Measurements from ENCODE around the gene AMPH.

The AMPH gene

DNA sequence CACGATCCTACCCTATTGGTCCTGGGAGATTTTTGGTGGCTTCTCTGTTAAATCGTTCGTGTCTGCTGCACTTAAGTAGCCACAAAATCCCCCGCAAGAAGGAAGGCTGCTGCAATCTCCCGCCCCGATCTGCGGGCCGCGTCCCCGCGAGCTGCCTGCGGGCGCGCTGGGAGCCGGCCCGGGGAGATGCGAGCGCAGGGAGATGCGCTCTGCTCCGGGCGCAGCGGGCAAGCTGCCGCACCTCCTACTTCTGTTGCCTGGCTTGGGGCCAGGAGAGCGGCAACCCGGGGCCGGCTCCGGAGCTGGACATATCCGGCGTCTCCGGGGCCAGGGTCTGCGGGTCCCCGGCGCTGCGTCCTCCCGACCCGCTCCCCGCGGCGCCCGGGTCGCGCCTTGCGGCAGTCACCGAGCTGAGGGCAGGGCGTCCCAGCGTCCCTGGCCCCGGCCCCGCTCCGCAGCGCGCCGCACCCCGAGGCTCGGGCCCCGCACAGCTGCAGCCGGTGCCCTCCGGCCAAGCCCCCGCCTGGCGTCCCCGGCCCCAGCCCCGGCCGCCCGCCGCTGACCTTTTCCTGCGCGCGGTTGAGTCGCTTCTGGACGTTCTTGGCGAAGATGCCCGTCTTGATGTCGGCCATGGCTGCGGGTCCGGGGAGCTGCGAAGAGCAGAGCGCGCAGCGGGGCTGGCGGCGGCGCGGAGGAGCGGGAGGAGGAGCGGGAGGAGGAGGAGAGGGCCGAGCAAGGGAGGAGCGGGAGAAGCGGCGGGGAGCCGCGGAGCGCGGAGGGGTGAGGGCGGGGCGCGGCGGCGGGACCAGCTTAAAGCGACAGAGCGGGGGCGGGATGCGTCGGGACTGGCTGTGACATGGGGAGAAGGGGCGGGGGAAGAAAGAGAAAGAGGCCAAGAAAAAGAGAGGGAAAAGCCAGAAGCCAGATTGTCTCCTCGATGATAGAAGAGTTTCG lies at the start of gene AMPH:
Gene AMPH, minus strand, starts transcription at position 654 of the 954 bp plus-strand sequence. Its CDS starts 22 bp downstream, at position 632.
- DNase-seq, result peak; percentile 18 to 26

DNA sequence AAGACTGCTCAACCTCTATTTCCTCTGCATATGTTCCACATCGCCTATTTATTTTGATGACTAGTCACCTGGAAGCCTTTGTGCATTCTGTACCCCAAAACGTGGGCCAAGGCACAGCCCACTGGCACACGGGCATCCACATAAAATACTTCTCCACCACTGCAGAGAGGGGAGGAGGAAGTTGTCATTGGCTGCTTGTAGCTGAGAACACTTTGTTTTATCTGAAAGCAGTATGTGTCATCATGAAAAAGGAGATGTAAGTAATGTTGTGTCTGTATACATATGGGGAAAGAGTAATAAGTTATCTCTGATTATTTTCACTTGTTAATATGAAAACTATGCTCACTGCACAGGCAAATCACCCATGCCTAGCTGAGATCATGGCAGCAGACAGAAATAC lies 48.2 kb upstream of the AMPH start:
- no peak for DNase-seq

DNA sequence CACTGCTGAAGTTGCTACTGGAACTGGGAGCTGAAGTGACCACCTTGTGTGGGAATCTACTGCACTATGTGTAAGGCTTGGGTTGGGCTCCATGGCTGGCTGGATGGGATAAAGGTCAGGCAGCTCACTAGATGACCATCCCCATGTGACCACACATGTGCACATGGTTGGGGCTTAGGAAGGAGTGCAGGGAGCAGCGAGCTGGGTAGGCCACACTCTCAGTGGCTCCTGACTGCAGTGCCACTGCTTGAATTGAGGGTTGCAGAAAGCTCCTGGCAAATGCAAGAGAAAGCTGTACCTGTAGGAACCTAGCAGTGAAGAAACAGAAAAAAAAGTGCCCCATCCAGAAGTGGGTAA lies 47.5 kb upstream of the AMPH start:
- DNase-seq, result no peak

DNA sequence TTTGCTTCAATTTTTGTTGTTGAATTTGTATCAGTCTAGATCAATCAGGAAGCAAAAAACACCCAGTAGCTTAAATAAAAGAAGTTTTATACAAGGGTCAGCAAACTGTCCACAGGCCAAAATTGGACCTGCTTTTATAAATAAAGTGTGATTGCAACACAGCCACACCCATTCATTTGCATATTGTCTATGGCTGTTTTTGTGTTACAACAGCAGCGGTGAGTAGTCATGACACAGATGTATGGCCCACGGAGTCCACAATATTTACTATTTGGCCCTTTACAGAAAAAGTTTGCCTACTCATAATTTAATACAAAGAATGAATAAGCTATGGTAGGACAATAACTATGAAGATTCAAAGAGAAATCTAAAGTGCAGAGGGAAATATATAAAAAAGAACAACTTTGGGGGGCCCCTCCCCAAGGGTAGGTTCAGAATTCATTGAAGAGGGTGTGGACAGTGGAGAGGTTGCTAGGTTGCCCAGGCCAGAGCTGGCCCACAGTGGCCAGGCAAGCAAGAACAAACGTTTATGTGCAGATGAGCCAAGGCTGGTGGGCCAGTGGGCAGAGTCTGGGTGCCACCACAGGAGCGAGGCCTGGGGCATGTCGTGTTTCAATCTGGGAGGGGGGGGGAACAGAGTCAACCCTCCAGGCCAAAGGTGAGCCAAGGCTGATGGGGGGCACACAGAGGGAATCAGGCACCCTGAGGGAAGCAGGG lies 47.0 kb upstream of the AMPH start:
- no peak for DNase-seq

DNA sequence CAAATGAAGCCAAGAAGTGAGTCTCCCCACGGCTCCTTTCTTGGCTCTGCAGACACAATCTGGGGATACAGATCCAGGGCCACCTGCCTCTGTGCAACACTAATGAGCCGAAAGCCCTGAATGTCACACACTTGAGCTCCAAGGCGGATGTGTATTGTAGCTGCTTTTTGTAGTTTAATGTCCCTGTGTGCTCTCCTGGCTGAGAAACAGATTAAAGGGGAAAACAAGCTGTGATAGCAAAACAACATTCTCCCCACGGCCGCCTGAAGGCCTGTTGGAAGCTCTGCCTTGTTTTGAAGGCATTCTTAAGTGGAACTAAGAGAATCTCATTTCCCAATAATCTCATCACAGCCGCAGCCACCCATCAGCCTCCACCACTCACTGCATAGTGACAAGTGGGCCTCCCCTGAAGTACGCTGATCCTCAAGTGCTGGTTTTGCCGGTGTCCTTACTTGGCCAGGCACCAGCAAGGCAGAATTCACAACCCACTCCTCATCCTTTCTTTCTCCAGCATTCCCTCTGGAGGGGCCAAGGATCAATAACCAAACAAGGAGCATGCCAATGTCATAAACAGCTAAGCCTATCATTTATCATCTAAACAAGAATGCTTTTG lies 44.4 kb upstream of the AMPH start:
- DNase-seq, result no peak

DNA sequence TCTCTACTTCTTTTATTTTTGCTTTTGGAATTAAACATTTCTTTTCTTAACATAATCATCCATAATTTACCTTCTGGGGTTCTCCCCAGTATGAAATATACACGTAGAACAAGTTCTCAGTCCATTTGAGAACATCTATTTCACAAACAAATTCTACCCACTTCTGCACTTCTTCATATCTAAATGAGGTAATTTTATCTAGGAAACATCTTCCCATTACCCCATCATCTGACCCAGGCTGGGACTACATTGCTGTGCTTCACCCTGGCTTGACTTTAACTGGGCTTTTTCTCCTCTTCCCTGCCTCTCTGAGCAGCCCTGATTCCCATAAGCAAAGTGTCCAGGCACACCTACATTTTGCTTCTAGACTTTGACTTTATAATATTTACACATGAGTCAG lies 43.3 kb upstream of the AMPH start:
- no peak for DNase-seq

DNA sequence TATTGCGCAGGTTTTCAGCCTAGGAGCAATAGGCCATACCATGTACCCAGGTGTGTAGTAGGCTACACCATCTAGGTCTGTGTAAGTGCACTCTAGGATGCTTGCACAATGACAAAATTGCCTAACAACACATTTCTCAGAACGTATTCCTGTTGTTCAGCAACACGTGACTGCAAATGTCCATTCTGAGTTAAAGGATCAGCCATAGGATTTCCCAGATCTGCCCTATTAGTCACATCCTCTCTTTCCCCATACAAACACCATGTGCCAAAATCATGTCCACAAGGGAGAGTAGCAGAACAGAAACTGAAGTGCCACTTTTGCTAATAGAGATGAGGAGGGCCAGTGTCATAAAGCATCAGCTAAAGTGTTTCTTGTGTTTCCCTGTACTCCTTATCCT lies 42.6 kb upstream of the AMPH start:
- no peak for DNase-seq

DNA sequence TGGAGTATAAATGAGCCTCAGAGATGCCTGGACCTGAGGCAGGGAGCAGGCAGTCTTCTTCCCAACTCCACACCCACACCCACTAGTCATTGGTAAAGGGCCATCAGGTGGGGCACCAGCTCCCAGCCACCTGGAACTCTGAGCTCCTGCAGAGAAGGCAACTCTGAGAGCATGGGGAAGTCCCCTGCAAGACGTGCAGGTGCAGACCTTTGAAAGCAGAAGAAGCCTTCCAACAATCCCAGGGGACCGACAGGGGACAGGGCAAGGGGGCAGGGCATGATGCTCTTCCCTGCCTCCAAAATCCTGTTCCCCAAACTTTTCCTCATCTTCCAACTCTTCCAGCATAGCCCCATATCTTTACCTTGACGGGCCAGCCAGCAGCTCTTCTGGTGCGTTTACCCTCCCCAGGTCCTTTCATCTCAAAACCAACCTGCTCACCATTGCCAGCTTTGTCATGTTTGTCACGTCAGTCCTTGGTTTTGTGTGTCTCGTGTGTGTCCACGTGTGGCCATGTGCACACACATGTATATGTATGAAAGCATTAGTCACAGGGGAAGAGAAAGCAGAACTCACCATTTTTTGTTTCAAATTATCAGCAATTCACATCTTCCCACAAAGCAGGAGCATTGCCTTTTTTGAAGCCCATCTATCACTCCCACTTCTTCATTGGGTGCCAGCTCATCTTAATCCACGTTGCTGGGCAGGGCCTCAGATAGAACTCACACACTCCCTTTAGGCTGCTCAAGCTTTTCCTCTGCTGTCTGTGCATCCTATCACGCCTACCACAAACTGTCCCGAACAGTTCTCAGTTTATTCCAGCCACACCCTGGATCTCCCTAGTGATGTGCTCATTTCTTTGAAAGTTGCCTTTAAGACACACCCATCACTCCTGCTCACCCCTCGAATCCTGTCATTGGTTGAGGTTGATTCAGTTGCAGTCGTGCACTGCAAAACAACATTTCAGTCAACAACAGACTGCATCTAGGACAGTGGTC lies 41.0 kb upstream of the AMPH start:
- no peak for DNase-seq

DNA sequence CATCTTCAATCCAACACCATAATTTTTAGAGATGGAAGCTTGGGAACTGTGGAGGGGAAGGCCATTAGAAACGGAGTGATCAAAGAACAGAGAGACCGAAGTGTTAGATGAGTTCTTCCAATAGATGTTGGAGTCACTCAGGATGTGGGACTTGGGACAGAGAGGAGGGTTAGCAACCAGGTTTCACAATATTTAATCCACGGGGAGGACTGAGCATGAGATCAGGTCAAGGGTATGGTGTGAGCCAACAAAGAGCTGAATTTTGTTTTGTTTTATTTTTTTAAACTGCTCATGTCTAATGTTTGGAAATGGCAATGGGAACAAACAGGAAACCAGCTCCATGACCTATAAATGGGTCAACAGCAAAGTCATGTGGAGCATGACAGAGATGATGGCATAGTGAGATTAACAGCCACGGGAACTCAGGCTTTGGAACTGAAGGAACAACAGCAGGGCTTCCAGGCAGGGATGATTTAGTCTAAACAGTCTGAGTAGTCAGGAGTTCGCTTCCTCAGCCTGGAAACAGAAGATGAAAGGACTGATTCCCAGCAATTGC lies 38.9 kb upstream of the AMPH start:
- DNase-seq, result no peak

DNA sequence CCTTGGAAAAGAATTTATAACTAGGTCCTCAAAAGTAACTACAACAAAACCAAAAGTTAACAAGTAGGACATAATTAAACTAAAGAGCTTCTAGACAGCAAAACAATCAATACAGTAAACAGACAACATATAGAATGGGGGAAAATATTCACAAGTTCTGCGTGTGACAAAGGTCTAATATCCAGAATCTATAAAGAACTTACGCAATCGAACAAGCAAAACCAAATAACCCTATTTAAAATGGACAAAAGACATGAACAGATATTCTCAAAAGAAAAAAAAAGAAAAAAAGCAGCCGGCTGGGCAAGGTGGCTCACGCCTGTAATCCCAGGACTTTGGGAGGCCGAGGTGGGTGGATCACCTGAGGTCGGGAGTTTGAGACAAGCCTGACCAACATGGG lies 33.8 kb upstream of the AMPH start:
- no peak for DNase-seq

DNA sequence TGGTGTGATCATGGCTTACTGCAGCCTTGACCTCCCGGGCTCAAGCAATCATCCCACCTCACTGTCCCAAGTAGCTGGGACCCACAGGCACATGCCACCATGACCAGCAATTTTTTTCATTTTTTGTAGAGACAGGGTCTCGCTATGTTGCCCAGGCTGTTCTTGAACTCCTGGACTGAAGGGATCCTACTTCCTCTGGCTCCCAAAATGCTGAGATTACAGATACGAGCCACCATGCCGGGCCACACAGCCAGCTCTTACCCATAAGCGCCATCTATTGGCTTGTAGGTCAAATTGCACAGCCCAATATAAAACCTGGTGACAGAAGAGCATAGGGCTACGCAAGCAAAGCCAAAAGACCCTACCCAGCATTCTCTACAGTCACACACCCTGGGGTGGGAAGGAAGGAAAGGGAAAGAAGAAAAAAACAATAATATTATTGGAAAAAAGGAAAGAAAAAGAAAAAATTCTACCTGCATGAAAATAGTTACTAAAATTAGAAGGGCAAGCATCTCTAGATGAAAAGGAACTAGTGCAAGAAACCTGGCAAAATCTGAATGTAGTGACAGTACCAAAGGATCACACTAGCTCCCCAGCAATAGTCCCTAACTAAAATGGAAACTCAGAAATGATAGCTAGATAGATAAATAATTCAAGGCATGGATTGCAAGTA lies 29.4 kb upstream of the AMPH start:
- peak in 1 of 2 experiments; percentile 7 for DNase-seq

DNA sequence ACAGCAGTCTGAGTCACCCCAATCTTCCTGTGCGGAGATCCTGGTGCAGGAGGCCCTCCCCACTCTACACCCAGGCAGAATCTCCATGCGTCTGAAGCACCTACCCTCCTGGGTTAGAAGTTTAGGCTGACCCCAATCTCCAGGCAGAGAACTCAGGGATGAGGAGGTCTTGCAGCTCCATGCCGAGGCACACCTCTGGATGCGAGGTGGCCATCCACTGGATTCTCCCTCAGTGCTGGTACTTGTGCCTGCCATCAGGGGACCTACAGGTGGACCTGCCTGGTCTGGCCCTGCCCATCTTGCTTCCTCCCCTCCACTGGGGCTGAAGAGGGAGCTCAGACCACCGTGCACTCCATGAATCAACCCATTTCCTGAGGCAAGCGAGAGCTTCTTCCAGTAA lies 28.8 kb upstream of the AMPH start:
- no peak for DNase-seq

DNA sequence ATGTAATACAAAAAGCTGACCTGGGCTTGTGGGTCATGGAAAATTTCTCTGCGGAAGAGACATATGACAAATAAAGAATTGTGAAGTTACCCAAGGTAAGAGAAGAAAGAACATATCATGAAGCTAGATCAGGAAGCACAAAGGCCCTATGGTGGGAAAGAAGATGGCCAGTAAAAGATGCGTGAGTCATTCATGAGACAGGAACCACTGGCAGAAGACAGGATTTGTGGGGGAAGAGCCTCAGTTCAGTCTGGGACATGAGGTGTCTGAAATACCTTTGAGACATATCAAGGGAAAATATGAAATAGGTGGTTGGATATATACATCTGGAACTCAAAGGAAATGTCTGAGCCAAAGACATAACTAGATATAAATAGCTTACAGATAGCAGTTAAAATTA lies 27.7 kb upstream of the AMPH start:
- DNase-seq, result no peak

DNA sequence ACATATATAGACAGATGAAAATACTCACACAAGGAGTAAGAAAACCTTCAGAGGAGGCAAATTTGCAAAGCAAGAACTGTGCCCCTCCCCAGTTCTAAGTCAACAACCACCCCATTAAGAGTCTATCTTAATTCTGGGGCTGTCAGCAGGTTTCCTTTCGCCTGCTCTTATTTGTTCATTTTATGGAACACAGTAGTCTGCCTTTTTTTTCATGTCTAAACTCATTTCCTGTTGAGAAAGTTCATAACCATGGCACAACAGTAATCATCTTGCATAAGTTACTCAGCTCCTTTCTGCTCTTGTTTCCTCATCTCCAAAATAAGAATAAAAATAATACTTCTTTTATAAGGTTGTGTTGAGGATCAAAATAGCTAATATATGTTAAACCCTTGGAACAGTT lies 25.8 kb upstream of the AMPH start:
- no peak for DNase-seq

DNA sequence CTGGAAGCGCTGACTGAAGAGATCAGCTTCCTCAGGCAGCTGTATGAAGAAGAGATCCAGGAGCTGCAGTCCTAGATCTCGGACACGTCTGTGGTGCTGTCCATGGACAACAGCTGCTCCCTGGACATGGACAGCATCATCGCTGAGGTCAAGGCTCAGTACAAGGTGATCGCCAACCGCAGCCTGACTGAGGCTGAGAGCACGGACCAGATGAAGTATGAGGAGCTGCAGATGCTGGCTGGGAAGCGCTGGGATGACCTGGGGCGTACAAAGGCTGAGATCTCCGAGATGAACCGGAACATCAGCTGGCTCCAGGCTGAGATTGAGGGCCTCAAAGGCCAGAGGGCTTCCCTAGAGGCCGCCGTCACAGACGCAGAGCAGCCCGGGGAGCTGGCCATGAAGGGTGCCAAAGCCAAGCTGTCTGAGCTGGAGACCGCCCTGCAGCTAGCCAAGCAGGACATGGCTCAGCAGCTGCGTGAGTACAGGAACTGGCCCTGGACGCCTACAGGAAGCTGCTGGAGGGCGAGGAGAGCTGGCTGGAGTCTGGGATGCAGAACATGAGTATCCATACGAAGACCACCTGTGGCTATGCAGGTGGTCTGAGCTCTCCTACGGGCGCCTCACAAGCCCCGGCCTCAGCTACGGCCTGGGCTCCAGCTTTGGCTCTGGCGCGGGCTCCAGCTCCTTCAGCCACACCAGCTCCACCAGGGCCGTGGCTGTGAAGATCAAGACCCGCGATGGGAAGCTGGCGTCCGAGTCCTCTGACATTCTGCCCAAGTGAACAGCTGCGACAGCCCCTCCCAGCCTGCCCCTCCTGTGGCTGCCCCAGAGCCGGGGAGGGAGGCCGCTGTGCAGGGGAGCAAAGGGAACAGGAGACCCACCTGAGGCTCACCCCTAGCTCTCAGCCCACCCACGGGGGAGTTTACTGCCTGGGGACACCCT lies 24.9 kb upstream of the AMPH start:
- DNase-seq, result no peak

DNA sequence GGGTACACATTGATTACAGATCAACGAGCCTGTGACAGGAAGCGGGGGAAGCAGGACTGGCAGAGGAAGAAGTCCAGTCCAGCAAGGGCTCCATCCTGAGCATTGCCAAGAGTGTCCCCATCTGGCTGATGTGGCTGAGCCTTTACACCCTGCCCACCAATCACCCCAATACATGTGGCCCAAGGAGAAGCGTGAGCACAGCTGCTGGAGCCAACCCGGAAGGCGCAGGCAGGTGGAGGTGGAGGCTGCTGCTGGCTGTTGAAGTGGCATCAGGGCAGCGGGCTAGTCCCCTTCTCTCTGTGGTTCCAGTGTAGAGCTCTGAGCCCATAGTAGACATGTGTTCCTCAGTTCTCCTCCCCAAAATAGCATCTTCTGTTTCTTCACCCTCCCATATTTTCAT lies 6.8 kb upstream of the AMPH start:
- no peak for DNase-seq

DNA sequence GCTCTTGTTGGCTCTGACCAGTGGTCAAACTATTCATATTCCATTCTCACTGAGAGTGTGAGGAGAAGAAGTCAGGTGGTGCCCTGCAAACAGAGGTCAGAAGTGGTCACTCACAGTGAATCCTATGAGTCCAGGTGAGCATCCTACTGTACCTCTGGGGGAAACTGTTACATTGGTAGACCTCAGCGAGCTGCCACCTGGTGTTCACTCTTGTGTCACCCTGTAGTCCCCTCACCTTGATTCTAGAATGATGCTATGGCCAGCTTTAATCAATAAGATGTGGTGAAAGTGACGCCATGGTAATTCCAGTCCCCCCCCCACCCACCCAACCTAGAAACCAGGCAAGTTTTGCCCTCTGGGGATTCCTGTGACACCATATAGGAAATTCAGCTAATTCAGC lies 1.2 kb upstream of the AMPH start:
- no peak for DNase-seq

DNA sequence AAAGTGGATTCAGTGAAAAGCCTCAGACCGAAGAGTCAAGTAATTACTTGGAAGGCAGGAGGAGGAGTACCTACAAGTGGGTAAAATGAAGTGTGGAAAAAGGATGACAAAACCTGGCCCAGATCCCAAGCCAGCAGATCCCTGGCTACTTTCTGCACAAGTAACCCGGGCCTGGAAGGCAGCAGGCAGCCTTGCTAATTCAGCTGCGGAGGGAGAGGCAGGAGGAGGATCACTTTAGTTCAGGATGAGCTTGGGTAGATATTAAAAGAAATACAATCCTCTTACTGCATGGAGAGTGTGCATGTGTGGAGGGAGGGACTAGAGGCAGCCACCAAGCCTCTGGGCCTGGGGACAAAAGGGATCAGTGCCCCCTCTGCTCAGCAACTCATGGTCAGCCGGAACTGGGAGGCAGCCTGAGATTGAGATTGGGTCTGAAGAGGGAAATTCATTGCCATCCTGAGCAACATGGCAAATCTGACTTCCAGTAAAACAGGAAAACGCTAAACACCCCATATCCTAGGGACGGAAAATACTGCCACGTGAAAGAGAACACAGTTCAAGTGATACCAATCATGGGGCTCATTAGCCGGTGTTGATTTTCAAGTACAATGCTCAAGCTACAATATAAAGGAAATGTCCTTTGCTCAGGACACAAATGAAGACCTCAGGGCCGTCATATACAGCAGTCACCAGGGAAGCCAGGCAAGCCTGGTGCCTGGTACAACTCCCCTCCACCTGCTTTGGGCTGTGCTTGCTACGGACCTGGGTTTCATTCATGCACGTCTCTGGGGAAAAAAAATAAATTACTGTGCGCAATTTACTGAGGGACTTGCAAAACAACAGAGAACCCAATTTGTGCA lies 1.3 kb downstream of the AMPH start:
- DNase-seq, result no peak

DNA sequence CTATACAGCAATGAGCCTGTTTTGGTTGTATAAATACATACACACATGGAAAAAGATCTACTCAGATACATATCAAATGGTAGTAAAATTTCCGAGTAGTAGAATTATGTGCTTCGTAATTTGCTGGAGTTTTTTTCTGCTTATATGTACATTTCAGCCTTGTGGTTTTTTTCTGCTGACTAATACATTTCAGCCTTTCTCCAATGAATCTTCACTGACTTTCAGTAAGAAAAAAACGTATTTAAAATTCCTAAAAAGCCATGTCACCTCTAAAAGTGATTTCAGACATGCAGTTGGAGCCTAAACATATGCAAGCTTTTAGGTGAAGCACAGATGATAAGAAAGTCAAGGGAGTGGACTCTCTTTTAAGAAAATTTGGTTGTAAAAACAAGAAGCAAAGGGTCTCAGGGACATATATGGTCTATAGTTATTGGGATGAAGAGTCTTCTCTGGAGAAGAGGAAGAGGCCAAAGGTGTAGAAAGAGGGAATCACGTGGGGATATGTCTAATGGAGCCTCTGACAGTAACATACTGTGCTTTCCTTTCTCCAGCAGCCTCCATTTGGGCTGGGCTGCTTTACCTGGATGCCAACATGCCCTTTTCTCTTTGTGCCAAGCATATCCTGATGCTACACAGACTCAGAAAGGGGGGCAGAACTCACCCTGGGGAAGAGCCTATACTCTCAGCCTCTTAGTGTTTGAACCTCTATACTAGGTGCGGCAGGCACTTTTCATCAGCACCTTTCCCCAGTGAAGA lies 2.4 kb downstream of the AMPH start:
- DNase-seq, result no peak

Measured in stimulated activated CD4-positive, alpha-beta T cell treated with anti-CD3 and anti-CD28 coated beads, Interleukin-4, amount 100 ng/mL, for 4 hours (primary cell).